NT2/D1 (cell line): ENCODE results near the gene EPB41.
A peak's percentile ranks its signal among the peaks of the same experiment; 100 is the strongest.

Source experiments
- DNase-seq: peaks from one replicate; pipeline ENCODE4 v3.0.0-alpha.2; 2011; ENCODE audit warnings: low read depth, low spot score
- H3K27me3 ChIP-seq: 2 replicates; pipeline ENCODE4 v1.6.0; 2011; ENCODE audit warnings: mild to moderate bottlenecking; ENCODE audit not compliant: insufficient read length, insufficient read depth
- H3K36me3 ChIP-seq: 2 replicates; pipeline ENCODE4 v1.6.1; 2011; ENCODE audit warnings: mild to moderate bottlenecking, low read length, mixed read lengths; ENCODE audit not compliant: insufficient read depth, insufficient read length
- H3K4me1 ChIP-seq: 2 replicates; pipeline ENCODE4 v1.5.1; 2011; ENCODE audit not compliant: insufficient read depth, insufficient read length
- H3K4me3 ChIP-seq: 2 replicates; pipeline ENCODE4 v1.5.1; 2011; ENCODE audit warnings: low read depth; ENCODE audit not compliant: insufficient read length
- H3K9ac ChIP-seq: 2 replicates; pipeline ENCODE4 v1.6.0; 2011; ENCODE audit warnings: low read depth; ENCODE audit not compliant: insufficient read length
- H3K9me3 ChIP-seq: 2 replicates; pipeline ENCODE4 v1.5.1; 2011; ENCODE audit warnings: mild to moderate bottlenecking, low read length; ENCODE audit not compliant: insufficient read depth
- SUZ12 ChIP-seq: IDR thresholded peaks from 2 replicates; pipeline ENCODE4 v1.6.1; 2011; ENCODE audit not compliant: insufficient read length, insufficient read depth; ENCODE audit errors: extremely low read depth
- YY1 ChIP-seq: IDR thresholded peaks from 2 replicates; pipeline ENCODE4 v1.6.1; 2011; ENCODE audit not compliant: insufficient read length, insufficient read depth
- ZNF274 ChIP-seq: IDR thresholded peaks from 2 replicates; pipeline ENCODE4 v1.6.1; 2011; ENCODE audit warnings: mild to moderate bottlenecking, low read depth, low read length

Gene EPB41

DNA sequence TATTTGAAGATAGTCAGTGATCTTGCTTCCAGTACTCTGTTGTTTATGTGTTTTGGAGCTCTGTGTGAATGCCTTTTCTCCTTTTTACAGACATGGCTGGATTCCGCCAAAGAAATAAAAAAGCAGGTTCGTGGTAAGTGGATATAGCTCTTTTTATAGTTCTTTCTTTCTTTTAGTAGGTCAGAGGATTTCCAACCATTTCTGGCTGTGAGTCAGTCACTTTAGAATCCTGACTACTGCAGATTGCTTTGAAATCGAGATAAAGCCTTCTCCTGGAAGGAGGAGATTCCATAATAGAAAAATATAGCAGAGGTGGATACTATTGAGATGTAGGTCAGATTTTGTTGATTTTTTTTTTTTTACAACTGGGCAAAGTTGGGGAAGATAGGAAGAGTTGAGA is 97.4 kb downstream of the EPB41 start:
- H3K9ac ChIP-seq, result no peak overlapping the region
- no peak overlapping the region for H3K4me3 ChIP-seq
- TF ChIP-seq ZNF274, result no peak
- TF ChIP-seq YY1, result no peak
- TF ChIP-seq SUZ12, result no peak
- H3K4me1 ChIP-seq, result no peaks in the 10 kb centered on the region
- peaks cover 3% of the 10 kb centered on the region for H3K36me3 ChIP-seq
- DNase-seq, result no peak
- no peaks in the 10 kb centered on the region for H3K27me3 ChIP-seq
- H3K9me3 ChIP-seq, result no peaks in the 10 kb centered on the region

DNA sequence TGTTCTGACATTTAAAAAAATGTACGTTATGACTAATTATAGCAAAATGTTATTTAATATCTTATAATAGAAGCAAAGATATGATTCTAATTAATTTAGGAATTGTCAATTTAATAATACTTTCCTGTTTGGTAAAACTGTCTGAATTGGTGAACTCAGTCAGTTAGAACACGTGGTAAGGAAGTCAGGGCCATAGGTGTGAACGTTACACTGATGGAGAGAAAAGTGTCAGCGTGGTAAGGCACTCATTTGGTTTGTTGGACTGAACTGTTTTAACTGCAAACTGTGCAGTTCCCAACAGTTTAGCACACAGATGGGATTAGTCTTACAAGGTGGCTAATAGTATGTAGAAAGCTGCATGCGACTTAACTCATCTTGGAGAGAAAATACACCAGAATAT is 102.9 kb downstream of the EPB41 start:
- Histone ChIP-seq H3K9me3 (no peaks in the 10 kb centered on the region), H3K36me3 (peaks cover 13% of the 10 kb centered on the region), H3K27me3 (no peaks in the 10 kb centered on the region), H3K4me3 (no peak overlapping the region), H3K9ac (no peak overlapping the region), H3K4me1 (no peaks in the 10 kb centered on the region)
- TF ChIP-seq ZNF274, result no peak
- no peak for TF ChIP-seq YY1
- TF ChIP-seq SUZ12, result no peak
- no peak for DNase-seq

DNA sequence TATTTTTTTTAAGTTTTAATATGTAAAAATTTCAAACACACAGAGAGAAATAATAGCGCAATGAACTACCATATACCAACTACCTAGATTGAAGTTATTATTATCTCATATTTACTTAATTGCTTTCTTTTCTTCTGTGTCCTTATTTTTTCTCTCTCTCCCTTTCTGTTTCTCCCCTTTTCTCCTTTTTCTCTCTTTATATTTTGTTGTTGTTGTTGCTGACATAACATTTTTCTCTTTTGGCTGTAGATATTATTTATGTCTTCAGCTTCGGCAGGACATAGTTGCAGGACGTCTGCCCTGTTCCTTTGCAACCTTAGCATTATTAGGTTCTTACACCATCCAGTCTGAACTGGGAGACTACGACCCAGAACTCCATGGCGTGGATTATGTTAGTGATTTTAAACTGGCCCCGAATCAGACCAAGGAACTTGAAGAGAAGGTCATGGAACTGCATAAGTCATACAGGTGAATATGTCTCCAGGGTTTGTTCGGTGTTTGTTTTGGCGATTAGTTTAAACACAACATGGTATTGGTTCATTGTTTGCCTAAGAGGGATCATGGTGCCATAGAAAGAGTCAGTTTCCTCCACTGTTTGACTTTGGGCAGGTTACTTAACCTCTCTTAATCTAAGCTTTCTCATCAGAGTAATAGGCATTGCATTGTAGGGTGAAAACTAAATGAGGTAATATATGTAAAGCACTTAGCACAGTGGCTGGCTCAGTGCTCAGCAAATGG is 103.8 kb downstream of the EPB41 start:
- no peak for DNase-seq
- H3K4me1 ChIP-seq, result no peaks in the 10 kb centered on the region
- peaks cover 13% of the 10 kb centered on the region for H3K36me3 ChIP-seq
- H3K9me3 ChIP-seq, result no peaks in the 10 kb centered on the region
- no peak overlapping the region for H3K4me3 ChIP-seq
- TF ChIP-seq SUZ12 (no peak), ZNF274 (no peak), YY1 (no peak)
- H3K27me3 ChIP-seq, result no peaks in the 10 kb centered on the region
- no peak overlapping the region for H3K9ac ChIP-seq

DNA sequence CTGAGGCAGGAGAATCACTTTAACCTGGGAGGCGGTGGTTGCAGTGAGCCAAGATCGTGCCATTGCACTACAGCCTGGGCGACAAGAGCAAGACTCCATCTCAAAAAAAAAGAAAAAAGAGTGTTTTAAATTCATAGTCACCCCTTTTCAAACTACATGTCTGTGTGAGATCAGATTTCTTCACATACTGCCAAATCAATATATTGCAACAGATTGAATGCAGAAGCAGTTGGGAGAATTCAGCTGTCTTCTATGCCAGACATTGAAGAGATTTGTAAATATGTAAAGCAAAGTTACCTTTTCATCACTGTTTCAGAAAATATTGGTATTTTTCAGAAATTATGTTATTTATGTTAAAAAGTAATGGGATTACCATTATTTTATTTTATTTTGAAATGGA is 108.3 kb downstream of the EPB41 start:
- Histone ChIP-seq H3K9ac (no peak overlapping the region), H3K27me3 (no peaks in the 10 kb centered on the region), H3K9me3 (no peaks in the 10 kb centered on the region), H3K36me3 (peaks cover 13% of the 10 kb centered on the region), H3K4me1 (no peaks in the 10 kb centered on the region), H3K4me3 (no peak overlapping the region)
- DNase-seq, result no peak
- TF ChIP-seq SUZ12 (no peak), YY1 (no peak), ZNF274 (no peak)

DNA sequence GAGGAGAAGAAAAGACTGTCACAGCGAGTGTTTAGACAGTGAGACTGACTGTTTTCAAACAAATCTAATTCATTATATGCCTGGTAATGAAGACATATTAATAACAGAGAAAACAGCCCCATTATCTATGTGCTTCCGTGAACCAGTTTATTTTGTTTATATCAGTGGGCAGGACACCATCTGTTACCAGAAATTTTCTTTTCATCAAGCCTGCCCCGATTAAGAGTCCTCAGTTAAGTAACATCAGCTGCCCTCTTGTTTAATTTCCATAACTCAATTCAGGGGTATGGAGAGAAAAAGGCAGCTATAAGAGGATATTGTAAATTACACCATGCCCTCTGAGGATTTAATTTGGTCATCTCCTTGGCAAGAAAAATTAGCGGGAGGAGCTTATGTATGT is 115.3 kb downstream of the EPB41 start:
- Histone ChIP-seq H3K4me3 (no peak overlapping the region), H3K9ac (no peak overlapping the region), H3K36me3 (peaks cover 7% of the 10 kb centered on the region), H3K9me3 (no peaks in the 10 kb centered on the region), H3K4me1 (no peaks in the 10 kb centered on the region), H3K27me3 (no peaks in the 10 kb centered on the region)
- TF ChIP-seq SUZ12 (no peak), ZNF274 (no peak), YY1 (no peak)
- no peak for DNase-seq

DNA sequence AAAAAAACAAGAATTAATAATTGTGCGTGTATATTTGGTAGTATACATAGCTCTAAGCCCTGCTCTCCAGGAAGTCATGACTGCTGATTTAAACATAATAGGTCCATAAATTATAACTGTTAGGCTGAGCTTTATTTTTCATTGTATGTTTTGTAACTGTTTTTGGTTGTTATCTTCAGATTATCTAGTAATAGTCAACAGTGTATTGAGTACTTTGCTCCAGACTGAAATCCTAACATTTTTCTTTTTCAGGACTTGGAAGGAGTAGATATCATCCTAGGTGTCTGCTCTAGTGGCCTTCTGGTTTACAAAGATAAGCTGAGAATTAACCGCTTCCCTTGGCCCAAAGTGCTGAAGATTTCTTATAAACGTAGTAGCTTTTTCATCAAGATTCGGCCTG is 118.5 kb downstream of the EPB41 start:
- TF ChIP-seq YY1 (no peak), SUZ12 (no peak), ZNF274 (no peak)
- no peaks in the 10 kb centered on the region for H3K9me3 ChIP-seq
- DNase-seq, result no peak
- H3K4me1 ChIP-seq, result no peaks in the 10 kb centered on the region
- no peak overlapping the region for H3K9ac ChIP-seq
- no peak overlapping the region for H3K4me3 ChIP-seq
- no peaks in the 10 kb centered on the region for H3K27me3 ChIP-seq
- H3K36me3 ChIP-seq, result peaks cover 4% of the 10 kb centered on the region

DNA sequence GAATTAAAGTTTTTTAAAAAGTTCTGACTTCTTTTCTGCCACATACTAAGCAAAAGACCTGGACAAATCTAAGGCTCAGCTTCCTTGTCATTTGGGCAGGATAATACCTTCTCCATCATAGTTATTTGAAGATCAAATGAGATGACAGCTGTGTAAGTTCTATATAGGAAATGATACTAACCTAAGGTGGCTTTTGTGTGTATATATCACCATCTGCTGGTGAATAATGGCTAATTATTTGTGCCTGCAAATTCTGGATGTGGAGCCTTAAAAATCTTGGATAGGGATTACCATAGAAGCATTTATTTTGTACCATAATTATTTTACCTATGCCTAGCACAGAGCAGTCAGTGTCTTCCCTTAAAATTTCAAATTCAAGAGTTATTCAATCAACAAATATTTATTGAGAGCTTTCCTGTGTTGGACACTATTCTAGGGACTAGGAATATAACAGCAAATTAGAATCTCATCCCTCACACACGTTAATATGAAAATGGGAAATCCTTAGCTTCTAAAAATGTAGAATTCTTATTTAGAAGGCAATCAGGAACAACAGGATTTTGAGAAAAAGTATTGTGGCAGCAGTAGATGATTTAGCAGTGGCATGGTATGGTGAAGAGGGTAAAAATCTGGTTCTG is 119.6 kb downstream of the EPB41 start:
- Histone ChIP-seq H3K4me1 (no peaks in the 10 kb centered on the region), H3K9ac (no peak overlapping the region), H3K4me3 (no peak overlapping the region), H3K27me3 (no peaks in the 10 kb centered on the region), H3K36me3 (peaks cover 4% of the 10 kb centered on the region), H3K9me3 (no peaks in the 10 kb centered on the region)
- peak; percentile 20 for DNase-seq
- no peak for TF ChIP-seq YY1
- no peak for TF ChIP-seq ZNF274
- no peak for TF ChIP-seq SUZ12
